Panc1 (cell line): ENCODE measurements around the gene CFAP57. TPM values are rescaled to one million over a fixed set of nuclear protein-coding genes. Genes with fewer than 3 reads are reported as not detected.
A peak's percentile ranks its signal among the peaks of the same experiment; 100 is the strongest.
"Not testable (repeated sequence)": the region's sequence is repeated elsewhere in the genome, so short reads cannot be mapped to it uniquely, and the experiment has no call there.

Experiments
- ATAC-seq: fragments of 200-7000 bp; cut with Tn5 transposase; 2 replicates; pipeline ENCODE4 v1.9.1; 2020; ENCODE audit warnings: mild to moderate bottlenecking, moderate library complexity
- BruUV-seq: library from RNA; stranded (reverse); fragments of 400-500 nt; replicated peaks from 2 replicates; lab custom pipeline; 2021; lab: Mats Ljungman, UMichigan
- CTCF ChIA-PET: fragments of 300-600 bp; sonication (Branson Sonifier 250); formaldehyde crosslinking; loops from one replicate; lab custom pipeline; 2022; ENCODE audit warnings: antibody characterized with exemption; lab: Charles Lee
- POLR2A ChIA-PET: fragments of 300-600 bp; sonication (Branson Sonifier 250); formaldehyde crosslinking; loops from one replicate; lab custom pipeline; 2022; ENCODE audit warnings: antibody characterized with exemption; lab: Charles Lee
- DNase-seq: peaks from one replicate; pipeline ENCODE4 v3.0.0-alpha.2; 2010; ENCODE audit warnings: low read depth, low spot score
- H3K27ac ChIP-seq: 2 replicates; pipeline ENCODE4 v1.5.1; 2011; ENCODE audit warnings: mild to moderate bottlenecking, low read length, inconsistent platforms
- H3K27me3 ChIP-seq: fragments of 200-500 bp; sonication (Bioruptor generic); 2 replicates; pipeline ENCODE4 v1.6.0; 2014; ENCODE audit warnings: low read length, inconsistent platforms; ENCODE audit not compliant: control insufficient read depth, insufficient read depth
- H3K36me3 ChIP-seq: fragments of 200-500 bp; sonication (Bioruptor generic); 2 replicates; pipeline ENCODE4 v1.5.1; 2014; ENCODE audit warnings: inconsistent platforms, mild to moderate bottlenecking, low read length, moderate library complexity; ENCODE audit not compliant: control insufficient read depth, insufficient read depth
- H3K4me1 ChIP-seq: 2 replicates; pipeline ENCODE4 v1.5.1; 2011; ENCODE audit warnings: inconsistent platforms, mild to moderate bottlenecking, low read length, moderate library complexity; ENCODE audit not compliant: control insufficient read depth, insufficient read depth
- H3K4me3 ChIP-seq, 2 experiments: 2 replicates each; pipeline ENCODE4 v1.5.1; 2011 to 2012; ENCODE audit warnings: low read depth in 2 of 2, low read length in 2 of 2, mild to moderate bottlenecking in 2 of 2, inconsistent platforms in 1 of 2, moderate library complexity in 1 of 2
- H3K9me3 ChIP-seq: fragments of 200-500 bp; sonication (Bioruptor generic); 2 replicates; pipeline ENCODE4 v1.5.1; 2014; ENCODE audit warnings: low read depth, mild to moderate bottlenecking, inconsistent platforms, low read length, moderate library complexity; ENCODE audit not compliant: control insufficient read depth, insufficient read depth
- CTCF ChIP-seq: fragments of 450-650 bp; IDR thresholded peaks from 2 replicates; pipeline ENCODE4 v1.5.1; 2017; ENCODE audit warnings: mild to moderate bottlenecking
- POLR2AphosphoS5 ChIP-seq: IDR thresholded peaks from 2 replicates; pipeline ENCODE4 v1.6.1; 2012; ENCODE audit warnings: mild to moderate bottlenecking, low read depth, low read length, moderate library complexity
- SIN3A ChIP-seq: IDR thresholded peaks from 2 replicates; pipeline ENCODE4 v1.6.1; 2012; ENCODE audit warnings: low read depth, mild to moderate bottlenecking, low read length, moderate library complexity, borderline replicate concordance; ENCODE audit not compliant: insufficient read depth
- TCF7L2 ChIP-seq: IDR thresholded peaks from 2 replicates; pipeline ENCODE4 v1.6.1; 2011; ENCODE audit warnings: mild to moderate bottlenecking, low read depth, low read length, inconsistent platforms
- in situ Hi-C: cut with HindIII; loops from 2 replicates; pipeline ENCODE4 v1.10.0; 2016; ENCODE audit warnings: low sequenced_read_pairs, low pct_unique_long_range_greater_than_20kb
- intact Hi-C: fragments of 100-400 bp; cut with micrococcal nuclease; formaldehyde crosslinking; loops from one replicate; pipeline ENCODE4 v1.10.0; 2022; ENCODE audit not compliant: unreplicated experiment
- total RNA-seq: library from RNA; stranded (reverse); gene quantifications from one replicate; pipeline ENCODE4 v1.2.1, GENCODE V29; 2021; ENCODE audit not compliant: unreplicated experiment
- TF ChIP-seq, protein P1 (sequence below), 2 experiments: IDR thresholded peaks; 2 replicates each; pipeline ENCODE4 v1.6.1; 2011 to 2012; ENCODE audit warnings: low read depth in 2 of 2, control low read depth in 1 of 2, low read length in 1 of 2, mild to moderate bottlenecking in 1 of 2, moderate library complexity in 1 of 2; ENCODE audit not compliant: insufficient read depth in 1 of 2

The CFAP57 gene
- total RNA-seq, 1 experiment from 2014 or later, result 0.69 TPM

DNA sequence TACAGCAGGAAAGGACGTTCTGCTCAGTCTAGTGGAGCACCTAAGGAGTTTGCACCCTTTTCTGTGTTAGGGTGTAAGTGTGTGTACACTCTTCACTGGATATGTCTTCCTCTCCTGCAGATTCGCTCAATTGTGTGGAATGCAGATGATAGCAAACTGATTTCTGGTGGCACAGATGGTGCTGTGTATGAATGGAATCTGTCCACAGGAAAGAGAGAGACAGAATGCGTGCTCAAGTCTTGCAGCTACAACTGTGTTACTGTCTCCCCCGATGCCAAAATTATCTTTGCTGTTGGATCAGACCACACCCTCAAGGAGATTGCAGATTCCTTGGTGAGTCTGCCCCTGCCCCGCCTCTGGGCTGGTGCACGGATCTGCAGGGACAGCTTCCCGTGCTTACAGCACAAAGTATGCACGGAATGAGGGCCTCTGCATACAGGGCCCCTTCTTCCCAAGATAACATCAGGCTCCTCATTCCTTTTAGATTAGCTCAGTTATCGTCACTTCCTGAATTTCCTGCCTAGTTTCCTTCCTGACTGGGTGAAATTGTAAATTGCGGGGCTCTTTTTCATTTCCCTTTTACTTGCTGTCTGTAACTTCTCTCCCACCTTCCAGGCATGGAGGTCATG lies 34.6 kb downstream of the CFAP57 start:
- H3K4me3 ChIP-seq, result peak overlapping the region; percentile 3 to 45; a peak in 3 of 4 replicates
- ATAC-seq, result peak; percentile 98
- TF ChIP-seq POLR2AphosphoS5, result peak; percentile 74; the same call in 1 of the 2 replicates
- no peak for TF ChIP-seq TCF7L2
- no peaks in the 10 kb centered on the region for H3K27me3 ChIP-seq
- in situ Hi-C loops, result no loop called here
- ChIA-PET POLR2A (interaction anchor here (0.6 to 1.4 kb wide), 2 partner anchors 9 to 444 kb away, joined by 3 to 4 read pairs; no protein-coding TSS in a partner anchor), CTCF (interaction anchor here (1.5 kb wide), 1 partner anchor 133 kb away, joined by 3 read pairs; no protein-coding TSS in a partner anchor)
- intact Hi-C loops, result no loop called here
- peaks cover 14% of the 10 kb centered on the region; the same call in 1 of the 2 replicates for H3K9me3 ChIP-seq
- DNase-seq, result peak; percentile 81
- H3K4me1 ChIP-seq, result peaks cover 29% of the 10 kb centered on the region
- BruUV-seq, result no TSS peak
- peak overlapping the region; percentile 96 for H3K27ac ChIP-seq
- no peaks in the 10 kb centered on the region for H3K36me3 ChIP-seq

- Histone ChIP-seq H3K27me3 (no peaks in the 10 kb centered on the region), H3K4me3 (peak overlapping the region; percentile 3 to 45; a peak in 3 of 4 replicates), H3K4me1 (peaks cover 29% of the 10 kb centered on the region), H3K36me3 (no peaks in the 10 kb centered on the region), H3K9me3 (peaks cover 14% of the 10 kb centered on the region; the same call in 1 of the 2 replicates), H3K27ac (peak overlapping the region; percentile 96)
- intact Hi-C loops, result no loop called here
- ATAC-seq (peak; percentile 82), DNase-seq (peak; percentile 60)
- ChIA-PET POLR2A (interaction anchor here (1.4 kb wide), 1 partner anchor 10 kb away, joined by 4 read pairs; no protein-coding TSS in a partner anchor), CTCF (interaction anchor here (1.5 kb wide), 1 partner anchor 134 kb away, joined by 3 read pairs; no protein-coding TSS in a partner anchor)
- in situ Hi-C loops, result no loop called here
- TSS peak; percentile 72 for BruUV-seq
- TF ChIP-seq SIN3A, result no peak
- TF ChIP-seq, protein P1, sequence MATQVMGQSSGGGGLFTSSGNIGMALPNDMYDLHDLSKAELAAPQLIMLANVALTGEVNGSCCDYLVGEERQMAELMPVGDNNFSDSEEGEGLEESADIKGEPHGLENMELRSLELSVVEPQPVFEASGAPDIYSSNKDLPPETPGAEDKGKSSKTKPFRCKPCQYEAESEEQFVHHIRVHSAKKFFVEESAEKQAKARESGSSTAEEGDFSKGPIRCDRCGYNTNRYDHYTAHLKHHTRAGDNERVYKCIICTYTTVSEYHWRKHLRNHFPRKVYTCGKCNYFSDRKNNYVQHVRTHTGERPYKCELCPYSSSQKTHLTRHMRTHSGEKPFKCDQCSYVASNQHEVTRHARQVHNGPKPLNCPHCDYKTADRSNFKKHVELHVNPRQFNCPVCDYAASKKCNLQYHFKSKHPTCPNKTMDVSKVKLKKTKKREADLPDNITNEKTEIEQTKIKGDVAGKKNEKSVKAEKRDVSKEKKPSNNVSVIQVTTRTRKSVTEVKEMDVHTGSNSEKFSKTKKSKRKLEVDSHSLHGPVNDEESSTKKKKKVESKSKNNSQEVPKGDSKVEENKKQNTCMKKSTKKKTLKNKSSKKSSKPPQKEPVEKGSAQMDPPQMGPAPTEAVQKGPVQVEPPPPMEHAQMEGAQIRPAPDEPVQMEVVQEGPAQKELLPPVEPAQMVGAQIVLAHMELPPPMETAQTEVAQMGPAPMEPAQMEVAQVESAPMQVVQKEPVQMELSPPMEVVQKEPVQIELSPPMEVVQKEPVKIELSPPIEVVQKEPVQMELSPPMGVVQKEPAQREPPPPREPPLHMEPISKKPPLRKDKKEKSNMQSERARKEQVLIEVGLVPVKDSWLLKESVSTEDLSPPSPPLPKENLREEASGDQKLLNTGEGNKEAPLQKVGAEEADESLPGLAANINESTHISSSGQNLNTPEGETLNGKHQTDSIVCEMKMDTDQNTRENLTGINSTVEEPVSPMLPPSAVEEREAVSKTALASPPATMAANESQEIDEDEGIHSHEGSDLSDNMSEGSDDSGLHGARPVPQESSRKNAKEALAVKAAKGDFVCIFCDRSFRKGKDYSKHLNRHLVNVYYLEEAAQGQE (IDR thresholded peaks at IDR 0.05; ENCODE audit: insufficient read depth in 1 of 2, low read depth in 2 of 2, low read length in 1 of 2), result no peak
- no peak for TF ChIP-seq POLR2AphosphoS5
- TF ChIP-seq TCF7L2, result no peak
- TF ChIP-seq CTCF, result no peak
Measured at GRCh38 chr1:43207229-43207853, 35.2 kb downstream of the CFAP57 start.

- peaks cover 29% of the 10 kb centered on the region for H3K4me1 ChIP-seq
- POLR2A ChIA-PET, result interaction anchor here (0.6 kb wide), 1 partner anchor 326 kb away, joined by 5 read pairs; no protein-coding TSS in a partner anchor
- ATAC-seq, H3K4me3 ChIP-seq, BruUV-seq, DNase-seq, H3K27ac ChIP-seq, H3K27me3 ChIP-seq, H3K36me3 ChIP-seq, in situ Hi-C loops, CTCF ChIA-PET, intact Hi-C loops: not testable (repeated sequence)
- H3K9me3 ChIP-seq, result peaks cover 14% of the 10 kb centered on the region; the same call in 1 of the 2 replicates
Measured at GRCh38 chr1:43208277-43208676, 36.1 kb downstream of the CFAP57 start.
